Activated naive CD4-positive, alpha-beta T cell treated with anti-CD3 and anti-CD28 coated beads, Interleukin-2, amount 50 U/mL, for 72 hours (primary cell): ENCODE data around the gene C16orf95. TPM values are rescaled to one million over a fixed set of nuclear protein-coding genes. Genes with fewer than 3 reads are reported as not detected.
"Not testable (repeated sequence)": the region's sequence is repeated elsewhere in the genome, so short reads cannot be mapped to it uniquely, and the experiment has no call there.

ENCODE experiments used
- ATAC-seq, 2 donors: fragments of 150-1000 bp; cut with Tn5 transposase; 2 replicates each; pipeline ENCODE4 v1.10.0; 2021; ENCODE audit warnings: mild to moderate bottlenecking in 2 of 2, moderate library complexity in 2 of 2
- DNase-seq, 2 donors: peaks; one replicate each; pipeline ENCODE4 v3.0.0; 2021 to 2022; ENCODE audit warnings: low spot score in 2 of 2
- H3K27ac Mint-ChIP-seq, 2 donors: one replicate each; pipeline ENCODE4 v1.8.0; 2022; ENCODE audit warnings: mild to moderate bottlenecking in 2 of 2, mixed read lengths in 2 of 2
- H3K36me3 Mint-ChIP-seq, 2 donors: one replicate each; pipeline ENCODE4 v1.8.0; 2022; ENCODE audit warnings: mixed read lengths in 2 of 2
- H3K9me3 Mint-ChIP-seq, 2 donors: one replicate each; pipeline ENCODE4 v1.8.0; 2022; ENCODE audit warnings: mixed read lengths in 2 of 2
- total RNA-seq, 2 donors: library from RNA; stranded (reverse); gene quantifications; one replicate each; pipeline ENCODE4 v1.2.3, GENCODE V29; 2022

The C16orf95 gene
- total RNA-seq, 2 donors from 2014 or later: 12.2 to 16.9 TPM

DNA sequence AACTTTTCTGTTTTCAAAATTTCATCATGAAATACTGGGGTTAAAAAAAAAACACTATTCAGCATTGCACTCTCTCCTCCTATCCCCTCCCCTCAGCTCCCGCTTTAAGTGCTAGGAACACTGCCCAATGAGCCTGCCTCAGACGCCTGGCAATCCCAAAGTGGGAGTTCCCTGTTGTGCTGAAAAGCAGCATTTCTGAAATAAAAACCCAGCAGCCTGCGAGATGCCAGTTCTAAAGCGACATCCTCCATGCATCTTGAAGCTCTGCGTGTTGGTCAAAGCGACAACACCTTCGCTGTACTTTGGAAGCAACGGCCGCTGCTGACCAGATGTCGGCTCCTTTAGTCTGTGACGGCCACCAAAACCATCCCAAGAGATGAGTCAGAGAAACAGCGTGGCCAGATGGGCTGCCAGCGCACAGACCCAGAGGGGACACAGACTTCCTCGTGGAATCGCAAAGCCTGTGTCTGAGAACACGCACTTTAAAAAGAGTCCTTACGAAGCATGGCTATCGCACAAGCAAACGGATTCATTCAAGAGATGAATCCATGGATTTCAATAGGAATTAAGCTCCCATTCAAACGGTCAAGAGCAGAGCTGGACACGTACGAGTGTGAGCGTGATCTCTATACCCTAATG, 33.6 kb upstream of the C16orf95 start:
- H3K27ac Mint-ChIP-seq: no peak overlapping the region

DNA sequence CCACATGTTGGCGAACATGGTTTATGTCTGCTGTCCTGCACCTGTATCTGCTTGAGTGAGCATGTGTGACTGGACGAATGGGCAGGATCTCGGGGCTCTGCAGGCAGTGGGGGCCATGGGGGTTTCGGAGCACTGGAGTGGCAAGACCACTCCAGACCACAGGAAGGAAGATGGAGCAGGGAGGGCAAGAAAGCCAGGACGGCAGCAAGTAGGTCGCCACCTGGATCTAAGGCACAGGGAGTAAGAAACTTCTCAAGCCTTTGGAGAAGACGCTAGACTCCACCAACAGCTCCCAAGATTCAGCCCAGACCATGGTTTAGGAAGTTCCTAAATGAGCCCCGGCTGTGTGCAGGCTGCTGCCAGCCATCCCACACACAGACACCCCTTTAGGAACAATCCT, 32.8 kb upstream of the C16orf95 start:
- Mint-ChIP-seq H3K36me3 (peaks cover 8 to 10% of the 10 kb centered on the region in 2 donors), H3K27ac (peak overlapping the region in 1 of 2 donors; percentile 44), H3K9me3 (no peaks in the 10 kb centered on the region)
- no peak for ATAC-seq
- DNase-seq: no peak

More for the DNA sequence above, 33.6 kb upstream of the C16orf95 start:
- DNase-seq (no peak), ATAC-seq (no peak)
- Mint-ChIP-seq H3K36me3 (peaks cover 2 to 4% of the 10 kb centered on the region in 2 donors), H3K9me3 (no peaks in the 10 kb centered on the region)

DNA sequence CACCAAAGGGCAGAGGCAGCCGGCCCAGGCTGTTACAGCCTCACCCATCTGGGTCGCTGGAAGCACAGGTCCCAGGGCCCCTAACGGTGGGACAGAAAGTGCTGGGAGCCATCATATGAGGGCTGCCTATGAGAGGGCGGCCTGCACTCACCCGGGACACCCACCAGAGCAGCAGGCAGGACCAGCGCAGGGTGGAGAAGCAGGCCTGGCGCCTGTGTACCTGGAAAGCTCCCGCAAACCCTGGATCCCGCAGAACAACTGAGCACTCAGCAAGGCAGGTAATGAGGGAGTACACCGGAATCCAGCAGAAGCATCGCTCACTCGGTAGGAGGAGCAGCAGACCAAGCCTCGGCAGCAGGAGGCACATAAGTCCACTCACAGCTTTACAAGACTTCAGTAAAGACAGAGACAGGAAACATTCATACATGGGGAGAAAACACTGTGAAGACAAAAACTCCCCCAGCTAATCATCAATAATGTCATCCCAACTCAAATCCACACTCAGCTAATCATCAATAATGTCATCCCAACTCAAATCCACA, 31.5 kb upstream of the C16orf95 start:
- Mint-ChIP-seq H3K36me3 (peaks cover 8 to 10% of the 10 kb centered on the region in 2 donors), H3K27ac (peak overlapping the region; percentile 41 to 48)
- ATAC-seq: no peak

DNA sequence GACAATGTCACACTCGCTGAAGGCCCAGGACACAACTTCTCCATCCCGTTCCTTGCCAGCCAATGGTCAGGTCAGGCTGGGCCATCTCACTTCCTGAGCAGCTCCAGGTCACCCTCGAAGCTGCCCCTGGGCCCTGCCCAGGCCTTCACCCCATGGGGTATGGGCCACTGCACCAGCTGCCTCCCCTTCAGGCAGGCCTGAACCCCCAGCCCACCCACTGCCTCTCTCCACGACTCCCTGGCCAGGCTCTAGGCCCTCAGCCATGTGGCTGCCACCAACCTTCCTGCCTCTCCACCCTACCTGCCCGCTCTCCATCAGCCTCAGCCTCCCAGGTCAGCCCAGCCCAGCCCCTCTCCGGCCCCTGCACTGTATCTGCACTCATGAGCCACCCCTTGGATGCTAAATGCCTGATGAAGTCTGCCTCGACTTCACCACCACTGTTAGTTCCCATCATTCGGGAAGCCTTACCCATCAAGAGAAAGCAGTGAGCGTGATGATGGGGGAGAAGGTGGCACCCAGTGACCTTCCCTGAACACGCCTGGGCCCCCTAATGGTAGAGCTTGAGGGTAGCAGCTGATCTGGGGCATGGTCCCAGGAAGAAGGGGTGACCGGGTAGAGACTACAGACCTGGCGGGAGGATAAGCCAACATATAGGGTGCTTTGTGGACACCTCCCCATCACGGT, 30.9 kb upstream of the C16orf95 start:
- no peak for DNase-seq
- no peaks in the 10 kb centered on the region for H3K9me3 Mint-ChIP-seq
- peak overlapping the region; percentile 46 to 72 for H3K27ac Mint-ChIP-seq

More for the DNA sequence above, 31.5 kb upstream of the C16orf95 start:
- no peak for DNase-seq
- H3K9me3 Mint-ChIP-seq: no peaks in the 10 kb centered on the region

DNA sequence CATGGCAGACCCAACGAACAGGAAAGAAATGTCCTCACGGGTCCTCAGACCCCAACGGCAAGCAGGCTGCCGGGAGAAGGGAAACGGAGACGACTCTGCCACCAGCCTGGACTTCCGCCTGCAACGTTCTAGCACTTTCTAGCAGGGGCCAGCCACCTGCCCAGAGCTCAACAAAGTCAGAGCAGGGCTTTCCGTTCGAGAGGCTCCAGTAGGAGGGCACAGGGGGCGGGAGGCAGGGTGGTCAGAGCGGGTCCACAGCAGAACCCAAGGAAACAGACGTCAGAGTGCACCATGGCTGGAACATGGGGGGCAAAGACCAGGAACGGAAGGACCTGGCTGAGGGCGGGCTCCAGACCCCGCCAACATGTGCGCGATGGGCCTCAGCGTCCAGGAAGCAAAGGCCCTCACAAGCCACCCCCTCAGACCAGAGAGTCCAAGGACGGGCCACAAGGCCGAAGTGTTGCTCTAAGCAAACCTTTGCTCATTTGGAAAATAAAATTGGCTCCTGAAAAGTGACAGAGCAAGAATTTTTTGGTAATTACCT, 29.4 kb upstream of the C16orf95 start:
- Mint-ChIP-seq H3K27ac (peak overlapping the region in 1 of 2 donors; percentile 87), H3K9me3 (no peaks in the 10 kb centered on the region), H3K36me3 (peaks cover 10 to 14% of the 10 kb centered on the region in 2 donors)
- no peak for DNase-seq
- no peak for ATAC-seq

More for the DNA sequence above, 30.9 kb upstream of the C16orf95 start:
- H3K36me3 Mint-ChIP-seq: peaks cover 10 to 11% of the 10 kb centered on the region in 2 donors
- ATAC-seq: no peak

DNA sequence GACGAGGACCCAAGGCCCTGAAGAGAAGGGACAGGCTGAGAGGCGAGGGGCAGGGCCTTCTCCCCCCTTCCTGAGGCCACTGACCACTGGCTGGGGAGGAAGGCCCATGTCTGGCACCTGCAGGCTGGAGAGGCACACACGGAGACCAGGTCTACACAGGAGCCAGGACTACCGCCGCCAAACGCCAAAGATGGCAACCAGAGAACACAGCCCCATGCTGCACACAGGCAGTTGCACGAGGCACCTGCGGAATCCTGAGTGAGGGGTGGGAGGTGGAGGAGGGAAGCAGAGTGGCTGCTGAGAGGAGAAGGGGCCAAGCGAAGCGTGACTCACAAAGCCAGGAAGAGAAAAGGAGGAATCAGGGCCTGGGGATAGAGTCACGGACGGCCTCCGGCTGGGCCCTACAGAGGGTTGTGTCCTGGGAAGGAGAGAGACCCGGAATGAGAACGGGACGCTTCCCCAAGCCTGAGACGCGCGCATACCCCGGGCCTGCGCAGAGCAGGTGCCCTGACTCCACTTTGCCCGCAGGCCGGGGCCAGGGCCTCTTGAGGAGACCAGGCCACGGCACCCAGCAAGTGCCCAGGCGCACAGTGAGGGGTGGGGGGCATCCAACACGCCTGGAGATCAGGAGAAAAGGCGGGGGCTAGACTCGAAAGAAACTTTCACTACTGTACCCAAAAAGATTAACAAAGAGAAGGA, 28.7 kb upstream of the C16orf95 start:
- H3K9me3 Mint-ChIP-seq: no peaks in the 10 kb centered on the region
- DNase-seq (no peak), ATAC-seq (peak in 1 of 2 donors; percentile 9)
- H3K36me3 Mint-ChIP-seq: peaks cover 10 to 14% of the 10 kb centered on the region in 2 donors
- peak overlapping the region; percentile 87 to 96 for H3K27ac Mint-ChIP-seq

DNA sequence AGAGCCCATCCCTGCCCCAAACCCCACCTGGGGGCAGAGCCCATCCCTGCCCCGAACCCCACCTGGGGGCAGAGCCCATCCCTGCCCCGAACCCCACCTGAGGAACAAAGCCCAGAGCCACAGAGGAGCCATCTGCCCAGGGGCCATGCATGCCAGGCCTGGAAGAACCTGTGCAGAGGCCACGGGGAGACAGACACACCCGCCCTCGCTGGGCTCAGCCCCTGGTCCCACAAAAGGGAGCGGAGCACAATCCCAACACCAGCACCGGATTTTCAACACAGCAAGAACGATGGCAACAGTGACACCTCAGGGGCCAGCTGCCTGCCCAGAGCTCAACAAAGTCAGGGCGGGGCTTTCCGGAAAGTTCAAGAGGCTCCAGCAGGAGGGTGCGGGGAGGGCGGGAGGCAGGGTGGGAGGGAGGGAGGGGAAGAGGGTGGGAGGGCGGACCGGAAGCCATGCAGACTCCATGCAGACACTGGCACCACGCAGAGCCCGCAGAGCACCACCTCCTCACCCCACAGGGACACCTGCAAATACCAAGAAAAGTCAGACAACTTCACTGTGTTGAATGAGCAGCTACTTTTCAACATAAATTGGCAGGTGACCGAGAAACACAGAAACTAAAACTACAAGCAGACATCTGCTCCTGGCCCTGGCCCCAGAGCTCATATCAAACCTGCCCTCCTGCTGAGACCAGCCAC, 27.9 kb upstream of the C16orf95 start:
- peak overlapping the region; percentile 87 to 96 for H3K27ac Mint-ChIP-seq
- DNase-seq: no peak
- ATAC-seq: peak; percentile 74 to 77
- H3K36me3 Mint-ChIP-seq: peaks cover 10 to 14% of the 10 kb centered on the region in 2 donors
- H3K9me3 Mint-ChIP-seq: no peaks in the 10 kb centered on the region

DNA sequence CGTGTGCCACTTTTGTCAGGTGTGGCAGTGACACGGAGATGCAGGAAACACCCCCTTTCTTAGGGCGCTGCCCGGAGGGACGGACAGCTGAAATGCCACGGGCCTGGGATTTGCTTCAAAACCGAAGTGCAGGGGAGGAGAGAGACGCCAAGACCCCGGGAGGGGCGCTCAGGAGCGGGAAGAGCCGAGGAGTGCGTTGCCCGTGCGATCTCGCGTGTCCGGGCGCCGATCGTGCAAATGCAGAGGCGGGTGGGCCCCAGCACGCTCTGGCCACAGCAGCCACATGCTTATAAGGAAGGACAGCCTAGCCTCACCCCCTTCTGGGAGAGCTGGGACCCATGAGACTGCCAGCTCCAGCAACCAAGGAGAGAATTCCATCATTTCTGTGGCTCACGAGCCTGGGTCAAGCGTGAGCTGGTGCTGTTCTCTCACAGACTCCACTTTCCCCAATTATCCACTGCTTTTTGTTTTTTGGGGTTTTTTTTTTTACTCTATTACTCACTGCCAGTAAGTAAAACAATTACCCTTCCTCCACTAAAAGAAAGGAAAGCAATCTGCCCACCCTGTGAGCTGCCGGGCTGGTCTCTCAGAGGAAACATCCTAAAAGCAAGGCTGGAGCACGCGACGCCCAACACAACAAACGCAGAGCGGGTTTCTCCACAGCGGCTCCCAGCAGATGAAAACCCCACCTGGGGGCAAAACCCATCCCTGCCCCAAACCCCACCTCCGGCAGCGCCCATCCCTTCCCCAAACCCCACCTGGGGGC, 27.2 kb upstream of the C16orf95 start:
- DNase-seq: no peak
- Mint-ChIP-seq H3K27ac (peak overlapping the region; percentile 87 to 88), H3K9me3 (no peaks in the 10 kb centered on the region), H3K36me3 (peaks cover 13 to 16% of the 10 kb centered on the region in 2 donors)
- no peak for ATAC-seq

DNA sequence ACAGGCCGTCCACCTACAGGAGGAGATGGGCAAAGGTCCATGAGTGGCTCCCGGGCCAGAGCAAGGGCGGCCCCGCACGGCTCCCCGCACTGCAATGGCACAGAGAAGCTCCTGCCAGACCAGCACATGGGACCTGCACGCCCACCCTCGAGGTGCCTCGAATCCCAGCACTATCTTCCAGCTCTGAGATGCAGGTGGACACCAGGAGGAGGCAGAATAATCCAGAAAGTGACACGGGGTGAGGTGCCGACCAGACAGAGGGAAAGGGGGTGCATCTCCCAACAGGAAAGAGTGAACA, 26.5 kb upstream of the C16orf95 start:
- H3K9me3 Mint-ChIP-seq: no peaks in the 10 kb centered on the region
- no peak for DNase-seq
- peak overlapping the region in 1 of 2 donors; percentile 20 for H3K27ac Mint-ChIP-seq
- H3K36me3 Mint-ChIP-seq: peaks cover 11 to 22% of the 10 kb centered on the region in 2 donors
- ATAC-seq: no peak

DNA sequence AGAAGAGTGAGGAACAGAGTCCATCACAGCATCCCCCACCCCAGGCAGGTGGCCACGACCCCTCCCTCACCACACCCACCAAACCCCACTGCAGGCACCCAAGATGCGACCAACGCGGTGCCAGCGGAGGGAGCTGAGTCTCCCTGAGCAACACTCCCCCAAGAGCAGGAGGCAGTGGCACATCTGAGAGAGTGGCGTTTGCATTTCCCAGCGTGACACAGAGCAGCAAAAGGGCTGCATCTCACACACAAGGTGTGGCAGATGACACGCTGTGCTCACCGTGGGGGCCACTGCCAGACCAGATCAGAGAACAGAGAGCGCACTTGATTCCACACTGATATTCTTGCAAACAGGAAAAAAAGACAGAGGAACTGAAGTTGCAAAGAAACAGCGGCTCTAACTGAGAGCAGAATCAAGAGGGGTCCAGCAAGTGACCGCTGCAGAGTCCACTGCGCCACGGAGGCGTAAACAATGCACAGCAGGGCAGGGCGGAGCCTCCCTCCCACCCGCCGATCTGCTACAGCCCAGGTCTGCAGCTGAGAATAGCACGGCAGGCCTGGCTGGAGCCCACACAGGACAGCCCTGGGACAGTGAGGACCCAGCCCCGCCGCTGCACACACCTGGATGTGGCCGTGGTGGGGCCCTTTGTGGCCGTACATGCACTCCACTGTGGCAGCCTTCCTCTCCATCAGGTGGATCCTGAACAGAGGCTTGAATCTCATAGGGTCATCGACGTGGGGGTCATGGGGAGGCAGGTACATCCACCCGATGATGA, 26.0 kb upstream of the C16orf95 start:
- ATAC-seq (no peak), DNase-seq (no peak)
- peaks cover 11 to 24% of the 10 kb centered on the region in 2 donors for H3K36me3 Mint-ChIP-seq
- no peaks in the 10 kb centered on the region for H3K9me3 Mint-ChIP-seq
- H3K27ac Mint-ChIP-seq: peak overlapping the region; percentile 20 to 88

DNA sequence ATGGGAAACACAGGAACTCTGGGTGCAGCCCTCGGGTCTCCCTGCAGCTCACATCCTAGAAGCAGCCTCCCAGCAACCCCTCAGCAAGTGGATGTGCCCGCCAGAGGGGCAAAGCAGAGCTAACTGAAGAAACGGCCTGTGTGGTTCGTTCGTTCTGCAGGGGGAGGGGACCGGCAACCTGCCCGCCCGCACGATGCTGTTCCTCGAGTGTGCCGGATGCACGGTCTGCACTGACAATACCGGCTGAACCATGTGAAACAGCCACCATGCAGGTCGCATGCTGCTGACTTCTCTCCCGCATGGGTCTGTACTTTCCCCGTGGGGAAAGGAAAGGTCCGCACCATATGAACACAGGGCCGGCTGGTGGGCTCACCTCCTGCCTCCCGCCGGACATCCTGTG, 25.3 kb upstream of the C16orf95 start:
- DNase-seq (no peak), ATAC-seq (no peak)
- Mint-ChIP-seq H3K9me3 (no peaks in the 10 kb centered on the region), H3K27ac (no peak overlapping the region), H3K36me3 (peaks cover 11 to 24% of the 10 kb centered on the region in 2 donors)

DNA sequence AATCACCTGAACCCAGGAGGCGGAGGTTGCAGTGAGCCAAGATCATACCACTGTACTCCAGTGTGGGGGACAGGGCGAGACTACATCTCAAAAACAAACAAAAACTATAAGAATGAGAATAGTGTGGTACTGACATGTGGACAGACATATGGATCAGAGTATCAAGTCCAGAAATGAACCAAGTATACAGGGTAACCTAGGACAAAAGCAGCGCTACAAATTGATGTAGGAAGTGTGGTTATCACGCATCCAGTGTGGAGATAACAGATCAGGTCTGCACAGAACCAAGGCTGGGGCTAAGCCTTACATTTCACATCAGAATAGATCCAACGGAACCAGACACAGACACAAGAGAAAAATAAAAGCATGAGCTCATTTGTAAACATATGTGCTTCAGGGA, 23.0 kb upstream of the C16orf95 start:
- no peak for DNase-seq
- ATAC-seq: no peak
- Mint-ChIP-seq H3K9me3 (no peaks in the 10 kb centered on the region), H3K36me3 (peaks cover 5 to 16% of the 10 kb centered on the region in 2 donors), H3K27ac (no peak overlapping the region)

DNA sequence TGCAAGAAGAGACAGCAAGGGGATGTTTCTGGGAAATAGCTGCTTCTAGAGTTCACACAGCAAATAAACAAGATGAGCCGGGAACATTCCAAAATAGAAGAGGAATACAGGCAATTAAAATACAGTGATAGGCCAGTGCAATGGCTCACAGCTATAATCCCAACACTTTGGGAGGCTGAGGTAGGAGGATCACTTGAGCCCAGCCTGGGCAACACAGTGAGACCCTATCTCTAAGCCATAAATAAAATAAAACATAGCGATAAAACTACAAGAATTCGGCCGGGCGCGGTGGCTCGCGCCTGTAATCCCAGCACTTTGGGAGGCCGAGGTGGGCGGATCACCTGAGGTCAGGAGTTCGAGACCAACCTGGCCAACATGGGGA, 22.5 kb upstream of the C16orf95 start:
- Mint-ChIP-seq H3K36me3 (peaks cover 5 to 16% of the 10 kb centered on the region in 2 donors), H3K27ac (peak overlapping the region in 1 of 2 donors; percentile 28)
- ATAC-seq, DNase-seq, H3K9me3 Mint-ChIP-seq: not testable (repeated sequence)

DNA sequence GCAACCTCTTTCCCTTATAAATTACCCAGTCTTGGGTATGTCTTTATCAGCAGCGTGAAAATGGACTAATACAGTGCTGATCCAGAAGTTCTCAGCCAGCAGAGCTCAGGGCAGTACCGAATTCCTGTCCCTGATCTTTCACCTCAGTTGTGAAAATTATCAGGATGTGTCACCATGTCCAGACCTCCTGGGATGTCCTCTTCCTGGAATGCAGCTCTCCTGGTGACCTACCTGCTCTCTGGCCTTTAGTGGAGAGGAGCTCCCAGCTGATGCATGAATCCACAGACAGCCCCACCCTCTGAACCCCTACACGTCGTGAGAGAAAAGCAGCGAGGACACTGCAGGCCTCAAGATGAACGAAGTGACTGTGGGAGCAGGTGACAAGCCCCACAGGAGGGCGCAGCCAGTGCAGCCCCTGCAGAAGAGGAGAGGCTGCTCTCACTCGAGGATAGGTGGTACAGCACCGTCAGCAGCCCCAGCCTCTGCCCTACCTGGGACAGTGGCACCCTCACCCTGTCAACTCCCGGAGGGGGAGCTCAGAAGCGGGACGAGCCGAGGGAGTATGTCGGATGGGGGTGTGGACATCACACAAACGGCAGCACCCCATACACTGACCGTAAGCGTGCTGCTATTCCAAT, 22.0 kb upstream of the C16orf95 start:
- DNase-seq (no peak), ATAC-seq (no peak)
- Mint-ChIP-seq H3K36me3 (peaks cover 5 to 16% of the 10 kb centered on the region in 2 donors), H3K27ac (peak overlapping the region; percentile 28 to 58), H3K9me3 (no peaks in the 10 kb centered on the region)
